GM12878 (cell line): Measurements from ENCODE around the gene LMO7.

Source experiments
- EP300 ChIP-seq, 2 experiments: fragments of 150-350 bp in 1 of 2; IDR thresholded peaks; 2 replicates each; pipeline ENCODE4 v1.6.1; 2011 to 2012; ENCODE audit warnings: low read depth in 2 of 2, low read length in 2 of 2, borderline replicate concordance in 1 of 2, improper control_type of control experiment in 1 of 2, inconsistent platforms in 1 of 2; ENCODE audit not compliant: control insufficient read depth in 1 of 2
- NR2C2 ChIP-seq: IDR thresholded peaks from 2 replicates; pipeline ENCODE4 v1.6.1; 2011; ENCODE audit warnings: borderline replicate concordance, low read depth; ENCODE audit not compliant: control insufficient read depth, insufficient read length
- POLR2AphosphoS2 ChIP-seq: IDR thresholded peaks from 2 replicates; pipeline ENCODE4 v1.6.1; 2011; ENCODE audit warnings: low read depth, mild to moderate bottlenecking, low read length, improper control_type of control experiment, moderate library complexity
- TARDBP ChIP-seq: IDR thresholded peaks from 2 replicates; pipeline ENCODE4 v1.6.1; 2016; ENCODE audit warnings: borderline replicate concordance
- ZNF24 ChIP-seq: fragments of 450-650 bp; IDR thresholded peaks from 2 replicates; pipeline ENCODE4 v1.6.1; 2017; ENCODE audit warnings: antibody characterized with exemption, mild to moderate bottlenecking

DNA sequence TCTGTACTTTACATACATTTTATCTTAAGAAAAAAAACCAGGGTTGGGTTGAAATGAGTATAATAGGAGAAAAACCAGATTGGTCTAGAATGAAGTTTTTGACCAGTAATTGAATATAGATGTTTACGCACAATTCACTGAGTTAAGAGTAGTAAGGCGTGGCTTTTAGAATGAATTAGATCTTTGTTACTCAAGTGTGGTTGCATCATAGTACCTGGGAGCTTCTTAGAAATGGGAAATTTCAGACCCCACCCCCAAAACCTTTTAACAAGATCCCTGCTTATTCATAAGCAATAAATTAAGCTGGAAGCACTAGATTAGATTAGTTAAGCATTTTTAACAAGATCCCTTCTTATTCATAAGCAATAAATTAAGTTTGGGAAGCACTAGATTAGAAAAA is 28.7 kb upstream of the LMO7 start:
- TF ChIP-seq TARDBP (no peak), POLR2AphosphoS2 (no peak), ZNF24 (no peak), EP300 (IDR thresholded peaks at IDR 0.05; ENCODE audit: borderline replicate concordance in 1 of 2, control insufficient read depth in 1 of 2, low read depth in 2 of 2, low read length in 2 of 2) (no peak), NR2C2 (no peak)
